H1 (cell line): Measurements from ENCODE around the gene ZNF536. TPM values are rescaled to one million over a fixed set of nuclear protein-coding genes. Genes with fewer than 3 reads are reported as not detected.

ENCODE experiments used
- BACH1 ChIP-seq: IDR thresholded peaks from 2 replicates; pipeline ENCODE4 v1.6.1; 2012; ENCODE audit warnings: low read length, improper control_type of control experiment
- BCL11A ChIP-seq, 2 experiments: IDR thresholded peaks; one replicate each; pipeline ENCODE4 v1.6.1; 2011; ENCODE audit warnings: low read depth in 2 of 2, low read length in 2 of 2, mild to moderate bottlenecking in 2 of 2
- CBX8 ChIP-seq: fragments of 300-800, 300-1000 bp; sonication (generic); IDR thresholded peaks from 2 replicates; pipeline ENCODE4 v1.7.1; 2016; ENCODE audit warnings: low read depth, low read length, borderline replicate concordance
- CHD7 ChIP-seq: fragments of 300-600 bp; sonication (generic); IDR thresholded peaks from 2 replicates; pipeline ENCODE4 v1.7.1; 2012; ENCODE audit warnings: low read length, moderate library complexity, mild to moderate bottlenecking, inconsistent platforms; ENCODE audit not compliant: insufficient replicate concordance
- NANOG ChIP-seq: IDR thresholded peaks from 2 replicates; pipeline ENCODE4 v1.6.1; 2011; ENCODE audit warnings: low read length, low read depth, mild to moderate bottlenecking, inconsistent platforms; ENCODE audit not compliant: insufficient read depth, poor library complexity, severe bottlenecking
- SIX5 ChIP-seq: IDR thresholded peaks from 2 replicates; pipeline ENCODE4 v1.6.1; 2011; ENCODE audit warnings: mild to moderate bottlenecking, low read depth, low read length
- SUZ12 ChIP-seq: fragments of 200-600 bp; sonication (generic); IDR thresholded peaks from 2 replicates; pipeline ENCODE4 v1.6.1; 2012; ENCODE audit warnings: mild to moderate bottlenecking, inconsistent platforms, low read length, moderate library complexity, mixed read lengths
- TAF1 ChIP-seq: IDR thresholded peaks from 2 replicates; pipeline ENCODE4 v1.6.1; 2011; ENCODE audit warnings: mild to moderate bottlenecking, low read depth, low read length
- TCF12 ChIP-seq: IDR thresholded peaks from 2 replicates; pipeline ENCODE4 v1.6.1; 2011; ENCODE audit warnings: low read depth, mild to moderate bottlenecking, low read length
- ZNF274 ChIP-seq: IDR thresholded peaks from 2 replicates; pipeline ENCODE4 v1.7.0; 2012; ENCODE audit warnings: low read length, borderline replicate concordance; ENCODE audit errors: extremely low read depth
- polyA plus RNA-seq, 7 experiments: library from polyadenylated mRNA; depleted of rRNA in 3 of 7; stranded (reverse) in 5 of 7; unstranded in 2 of 7; fragments of >200 nt in 5 of 7; fragments of 200-250 nt in 2 of 7; gene quantifications; 1 replicate in 5 of 7; 2 replicates in 1 of 7; 4 replicates in 1 of 7; pipeline versions ENCODE4 v1.2.1 to v1.2.3, GENCODE V29; 2011 to 2013; ENCODE audit warnings: missing spikeins in 2 of 7, mixed read lengths in 2 of 7
- total RNA-seq: library from RNA; stranded (reverse); fragmentation: NEBNext Ultra II Directional; extraction: Animal tissue kit (Norgen Biotek cat#: 25700); gene quantifications from 2 replicates; pipeline ENCODE4 v1.2.1, GENCODE V29; 2021

Gene ZNF536
- total and polyA plus RNA-seq, 2 of the 8 experiments (the other 6 are each of a cell fraction or from before 2014, with no cell fraction given) = 0.09 to 0.11 TPM

GRCh38 chr19:30393729-30394480 is 21.7 kb downstream of the ZNF536 start (continued):
- TF ChIP-seq CHD7 (no peak), BCL11A (IDR thresholded peaks at IDR 0.05; ENCODE audit: low read depth in 2 of 2, low read length in 2 of 2) (no peak), TCF12 (no peak), CBX8 (no peak), SUZ12 (no peak), NANOG (no peak), ZNF274 (no peak), BACH1 (no peak), TAF1 (no peak), SIX5 (no peak)
